Brain microvascular endothelial cell (primary cell): Measurements from ENCODE around the gene CYS1.
A peak's percentile ranks its signal among the peaks of the same experiment; 100 is the strongest.
"Not testable (repeated sequence)": the region's sequence is repeated elsewhere in the genome, so short reads cannot be mapped to it uniquely, and the experiment has no call there.

Experiments used
- DNase-seq: peaks from one replicate; pipeline ENCODE4 v3.0.0-alpha.2; 2020
- H3K27ac ChIP-seq: fragments of 250-450 bp; sonication (Bioruptor Pico); 2 replicates; pipeline ENCODE4 v1.5.1; 2020; ENCODE audit warnings: mild to moderate bottlenecking, moderate library complexity
- H3K27me3 ChIP-seq: fragments of 250-450 bp; sonication (Bioruptor Pico); replicated peaks from 2 replicates; pipeline ENCODE4 v1.5.1; 2020; ENCODE audit warnings: mild to moderate bottlenecking
- H3K36me3 ChIP-seq: fragments of 250-450 bp; sonication (Bioruptor Pico); replicated peaks from 2 replicates; pipeline ENCODE4 v1.5.1; 2020; ENCODE audit warnings: mild to moderate bottlenecking
- H3K4me3 ChIP-seq: 2 replicates; pipeline ENCODE4 v1.5.1; 2011; ENCODE audit warnings: low read depth, mild to moderate bottlenecking, control low read depth, low read length, moderate library complexity
- CTCF ChIP-seq: IDR thresholded peaks from 2 replicates; pipeline ENCODE4 v1.5.1; 2011; ENCODE audit warnings: low read depth, mild to moderate bottlenecking, moderate library complexity, low read length, control low read depth, inconsistent platforms; ENCODE audit errors: missing control alignments
- in situ Hi-C: cut with HindIII; loops from 2 replicates; pipeline ENCODE4 v1.10.0; 2017; ENCODE audit warnings: low sequenced_read_pairs, low pct_ligation_motif_present

The CYS1 gene

GRCh38 chr2:10031886-10032745 lies 48.1 kb downstream of the CYS1 start:
- DNase-seq = no peak
- no peak for TF ChIP-seq CTCF
- Histone ChIP-seq H3K27ac (no peak overlapping the region), H3K4me3 (no peak overlapping the region), H3K36me3 (no peaks in the 10 kb centered on the region), H3K27me3 (no peaks in the 10 kb centered on the region)
- in situ Hi-C loops = no loop called here

- H3K27ac ChIP-seq, DNase-seq, H3K36me3 ChIP-seq, in situ Hi-C loops, H3K4me3 ChIP-seq, H3K27me3 ChIP-seq: not testable (repeated sequence)
Observed at GRCh38 chr2:10030798-10031197, 49.4 kb downstream of the CYS1 start.

DNA sequence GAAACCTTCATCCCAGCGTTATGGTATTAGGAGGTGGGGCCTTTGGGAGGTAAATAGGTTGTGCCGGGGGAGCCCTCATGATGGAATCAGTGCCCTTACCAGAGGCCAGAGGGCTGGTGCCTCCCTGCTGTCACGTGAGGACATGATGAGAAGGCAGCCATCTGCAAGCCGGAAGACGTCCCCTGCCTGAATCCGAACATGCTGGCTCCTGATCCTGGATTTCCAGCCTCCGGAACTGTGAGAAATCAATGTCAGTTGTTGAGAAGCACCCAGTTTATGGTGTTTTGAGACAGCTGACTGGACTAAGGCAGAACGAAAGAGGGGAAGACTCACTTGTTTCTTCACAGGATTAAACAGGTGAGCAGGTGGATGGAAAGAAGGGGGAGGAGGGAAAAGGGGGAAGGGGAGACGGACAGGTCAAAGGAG lies 49.9 kb downstream of the CYS1 start:
- Histone ChIP-seq H3K27me3 (no peaks in the 10 kb centered on the region), H3K27ac (no peak overlapping the region), H3K36me3 (no peaks in the 10 kb centered on the region), H3K4me3 (no peak overlapping the region)
- no peak for DNase-seq
- in situ Hi-C loops = no loop called here
- no peak for TF ChIP-seq CTCF

DNA sequence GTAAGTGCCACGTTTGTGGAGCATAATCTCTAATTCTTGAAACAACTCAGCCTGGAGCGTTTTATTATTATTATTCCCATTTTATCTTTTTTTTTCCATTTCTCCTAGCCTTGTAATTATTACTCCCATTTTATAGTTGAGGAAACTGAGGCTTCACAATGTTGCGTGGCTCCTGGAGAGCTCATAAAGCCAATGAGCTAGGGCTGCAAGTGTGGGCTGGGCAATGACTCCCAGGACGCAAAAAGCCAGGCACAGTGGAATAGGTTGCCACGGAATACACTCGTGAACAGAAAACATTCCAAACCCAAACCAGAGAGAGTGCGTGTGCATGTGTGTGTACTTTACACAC lies 50.4 kb downstream of the CYS1 start:
- no peak overlapping the region for H3K4me3 ChIP-seq
- in situ Hi-C loops = no loop called here
- no peaks in the 10 kb centered on the region for H3K27me3 ChIP-seq
- TF ChIP-seq CTCF = no peak
- no peak overlapping the region for H3K27ac ChIP-seq
- H3K36me3 ChIP-seq = no peaks in the 10 kb centered on the region
- DNase-seq = no peak

DNA sequence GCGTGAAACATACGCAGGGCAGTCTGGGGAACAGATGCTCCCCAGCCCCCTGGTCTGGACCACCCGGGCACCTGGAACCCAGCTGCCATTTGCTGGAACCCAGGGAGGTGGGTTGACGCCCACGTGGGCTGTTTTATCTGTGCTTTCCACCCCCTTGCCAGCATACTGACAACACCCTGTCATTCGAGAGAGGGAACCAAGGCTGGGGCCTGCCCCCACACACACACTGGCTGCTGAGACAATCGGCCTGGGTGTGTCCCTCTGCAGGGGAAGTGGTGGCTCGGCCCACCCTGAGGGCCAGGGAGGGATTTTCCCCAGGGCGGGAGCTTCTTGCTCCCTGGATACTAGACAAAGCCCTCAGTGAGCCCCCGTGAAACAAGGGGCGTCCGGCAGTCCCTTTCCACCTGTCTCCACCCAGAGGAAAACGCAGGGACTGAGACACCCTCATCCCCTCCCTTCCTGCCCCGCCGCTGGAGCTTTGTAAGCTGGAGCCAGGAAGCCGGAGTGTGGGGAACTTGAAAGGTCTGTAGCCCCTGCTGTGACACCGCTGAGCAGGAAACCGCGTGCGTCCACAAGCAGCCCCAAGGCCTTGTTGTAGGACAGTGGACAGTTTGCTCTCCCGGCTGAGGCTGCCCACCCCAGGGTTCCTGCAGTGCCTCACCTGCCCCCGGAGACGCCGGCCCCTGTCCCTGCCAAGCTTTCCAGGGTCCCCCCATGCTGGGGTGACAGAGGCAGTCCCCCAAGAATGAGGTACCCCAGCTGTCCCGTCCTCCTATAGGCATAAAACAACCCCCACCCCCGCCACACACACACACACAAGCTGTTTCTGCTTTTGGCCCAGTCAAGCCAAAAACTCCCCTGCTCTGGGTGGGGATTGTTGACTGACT lies 51.0 kb downstream of the CYS1 start:
- in situ Hi-C loops = no loop called here
- no peak for DNase-seq
- H3K27ac ChIP-seq = no peak overlapping the region
- no peaks in the 10 kb centered on the region for H3K36me3 ChIP-seq
- no peaks in the 10 kb centered on the region for H3K27me3 ChIP-seq
- H3K4me3 ChIP-seq = no peak overlapping the region
- TF ChIP-seq CTCF = peak; percentile 11

- Histone ChIP-seq H3K27ac (no peak overlapping the region), H3K4me3 (no peak overlapping the region), H3K36me3 (no peaks in the 10 kb centered on the region), H3K27me3 (no peaks in the 10 kb centered on the region)
- in situ Hi-C loops = no loop called here
- peak; percentile 25 for TF ChIP-seq CTCF
- no peak for DNase-seq
Observed at GRCh38 chr2:10028407-10028987, 51.7 kb downstream of the CYS1 start.
